GM12878 (cell line): ENCODE measurements around the gene CNPPD1. TPM values are rescaled to one million over a fixed set of nuclear protein-coding genes. Genes with fewer than 3 reads are reported as not detected.

Experiments
- CBFB ChIP-seq: IDR thresholded peaks from 2 replicates; pipeline ENCODE4 v1.6.1; 2016; ENCODE audit warnings: antibody characterized with exemption, low read depth
- DPF2 ChIP-seq: fragments of 450-650 bp; IDR thresholded peaks from 2 replicates; pipeline ENCODE4 v1.6.1; 2017; ENCODE audit warnings: mild to moderate bottlenecking
- HCFC1 ChIP-seq: fragments of 150-350 bp; IDR thresholded peaks from 2 replicates; pipeline ENCODE4 v1.6.1; 2014; ENCODE audit warnings: low read length
- IKZF1 ChIP-seq: fragments of 450-650 bp; conservative IDR thresholded peaks from 2 replicates; pipeline ENCODE4 v1.6.1; 2017; ENCODE audit warnings: antibody characterized with exemption, mild to moderate bottlenecking
- KDM1A ChIP-seq: fragments of 200-600 bp; sonication (generic); IDR thresholded peaks from 2 replicates; pipeline ENCODE4 v1.6.1; 2016; ENCODE audit warnings: borderline replicate concordance
- MTA2 ChIP-seq: fragments of 450-650 bp; IDR thresholded peaks from 2 replicates; pipeline ENCODE4 v1.6.1; 2016; ENCODE audit warnings: low read depth, mild to moderate bottlenecking, moderate library complexity
- MXI1 ChIP-seq: fragments of 150-350 bp; IDR thresholded peaks from 2 replicates; pipeline ENCODE4 v1.6.1; 2011; ENCODE audit warnings: low read depth, mild to moderate bottlenecking, inconsistent platforms, low read length, improper control_type of control experiment
- NBN ChIP-seq: fragments of 450-650 bp; IDR thresholded peaks from 2 replicates; pipeline ENCODE4 v1.6.1; 2016
- NR2F1 ChIP-seq: fragments of 450-650 bp; conservative IDR thresholded peaks from 2 replicates; pipeline ENCODE4 v1.6.1; 2017; ENCODE audit warnings: mild to moderate bottlenecking
- PAX5 ChIP-seq: IDR thresholded peaks from 2 replicates; pipeline ENCODE4 v1.6.1; 2011; ENCODE audit warnings: low read depth, low read length, borderline replicate concordance
- RAD21 ChIP-seq: IDR thresholded peaks from 2 replicates; pipeline ENCODE4 v1.6.1; 2011; ENCODE audit warnings: mild to moderate bottlenecking, low read depth, low read length, moderate library complexity; ENCODE audit not compliant: insufficient read depth
- RAD51 ChIP-seq: fragments of 450-650 bp; IDR thresholded peaks from 2 replicates; pipeline ENCODE4 v1.6.1; 2016; ENCODE audit warnings: moderate library complexity, mild to moderate bottlenecking, inconsistent platforms
- ZSCAN29 ChIP-seq: fragments of 450-650 bp; IDR thresholded peaks from 2 replicates; pipeline ENCODE4 v1.6.1; 2017; ENCODE audit warnings: mild to moderate bottlenecking, moderate library complexity
- polyA plus RNA-seq, 11 experiments: library from polyadenylated mRNA; depleted of rRNA in 4 of 11; unstranded in 6 of 11; stranded (reverse) in 5 of 11; fragments of >200 nt; fragmentation: Nextera tagmentation in 4 of 11; fragmentation: Illumina TruSeq in 1 of 11; extraction: Ambion mirVana in 4 of 11; extraction: Trizol in 1 of 11; gene quantifications; 1 replicate in 1 of 11; 2 replicates in 10 of 11; pipeline versions ENCODE4 v1.2.1 to v1.2.3, GENCODE V29; 2011 to 2016; ENCODE audit warnings: inconsistent platforms in 2 of 11, missing spikeins in 2 of 11, low read depth in 1 of 11
- total RNA-seq, 4 experiments: library from RNA; depleted of rRNA in 3 of 4; stranded (reverse); fragments of >200 nt in 3 of 4; fragmentation: Illumina TruSeq in 1 of 4; extraction: Trizol in 1 of 4; gene quantifications; 2 replicates each; pipeline versions ENCODE4 v1.2.1 to v1.2.3, GENCODE V29; 2013 to 2021
- TF ChIP-seq, protein P1 (sequence below): IDR thresholded peaks from 2 replicates; pipeline ENCODE4 v1.6.1; 2012; ENCODE audit warnings: improper control_type of control experiment, low read depth, low read length; ENCODE audit not compliant: insufficient replicate concordance
- TF ChIP-seq, protein P2 (sequence below): IDR thresholded peaks from 2 replicates; pipeline ENCODE4 v1.6.1; 2011; ENCODE audit warnings: borderline replicate concordance, low read depth, mild to moderate bottlenecking, moderate library complexity, mixed read lengths, low read length; ENCODE audit not compliant: insufficient read depth; ENCODE audit errors: extremely low read length
- TF ChIP-seq, protein P3 (sequence below): fragments of 450-650 bp; IDR thresholded peaks from 2 replicates; pipeline ENCODE4 v1.6.1; 2018; ENCODE audit warnings: borderline replicate concordance, mild to moderate bottlenecking; ENCODE audit not compliant: partially characterized antibody
- TF ChIP-seq, protein P4 (sequence below): fragments of 150-350 bp; IDR thresholded peaks from 2 replicates; pipeline ENCODE4 v1.6.1; 2014; ENCODE audit warnings: mild to moderate bottlenecking, low read depth, low read length
- TF ChIP-seq, protein P5 (sequence below): fragments of 450-650 bp; IDR thresholded peaks from 2 replicates; pipeline ENCODE4 v1.6.1; 2016; ENCODE audit warnings: mild to moderate bottlenecking

Gene CNPPD1
- total and polyA plus RNA-seq, 10 of the 15 experiments (the other 5 are each of a cell fraction or from before 2014, with no cell fraction given), result 12.2 to 86.6 (median 43.4) TPM

DNA sequence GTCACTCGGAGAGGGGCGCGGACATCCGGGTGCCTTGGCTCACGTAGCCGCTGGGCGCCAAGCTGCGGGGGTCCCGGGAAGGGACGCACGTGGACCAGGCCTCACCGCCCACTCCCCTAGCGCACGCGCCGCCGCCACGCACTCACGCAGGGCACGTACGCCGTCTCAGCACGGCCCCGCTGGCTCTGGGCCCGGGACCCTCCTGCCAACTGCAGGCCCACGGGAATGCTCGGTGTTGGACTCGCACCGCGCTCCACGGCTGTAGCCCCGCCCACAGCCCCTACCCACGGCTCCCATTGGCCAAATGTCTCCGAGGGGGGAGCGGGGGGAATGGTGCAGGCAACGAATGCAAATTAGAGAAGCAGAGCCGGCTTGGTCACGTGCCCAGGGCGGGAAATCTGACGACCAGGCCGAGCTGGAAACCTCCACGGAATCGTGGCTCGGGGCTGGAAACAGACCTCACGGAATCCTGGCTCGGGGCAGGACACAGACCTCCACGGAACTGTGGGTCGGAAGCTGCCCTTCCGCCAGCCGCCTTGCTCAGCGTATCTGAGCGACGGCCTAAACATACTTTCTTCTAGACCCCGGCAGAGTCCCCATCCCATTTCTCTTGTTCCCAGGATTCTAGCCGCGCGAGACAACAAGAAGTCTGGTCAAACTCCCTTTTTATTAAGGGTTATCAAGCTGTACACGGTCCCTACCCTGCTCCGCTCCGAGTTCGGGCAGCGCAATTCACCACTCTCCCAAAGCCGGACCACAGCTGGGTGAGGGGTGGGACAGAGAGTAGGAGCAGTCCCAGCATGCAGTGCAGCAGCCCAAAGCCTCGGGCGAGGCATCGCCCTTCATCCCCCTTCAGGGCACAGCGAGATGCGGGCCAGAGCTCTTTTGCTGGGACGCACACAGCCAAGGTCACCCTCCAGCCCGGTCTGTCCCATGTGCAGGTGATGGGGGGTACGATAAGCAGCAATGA lies 42.3 kb upstream of the CNPPD1 start, which contains the start of gene ABCB6 (continued):
- TF ChIP-seq, protein P1, sequence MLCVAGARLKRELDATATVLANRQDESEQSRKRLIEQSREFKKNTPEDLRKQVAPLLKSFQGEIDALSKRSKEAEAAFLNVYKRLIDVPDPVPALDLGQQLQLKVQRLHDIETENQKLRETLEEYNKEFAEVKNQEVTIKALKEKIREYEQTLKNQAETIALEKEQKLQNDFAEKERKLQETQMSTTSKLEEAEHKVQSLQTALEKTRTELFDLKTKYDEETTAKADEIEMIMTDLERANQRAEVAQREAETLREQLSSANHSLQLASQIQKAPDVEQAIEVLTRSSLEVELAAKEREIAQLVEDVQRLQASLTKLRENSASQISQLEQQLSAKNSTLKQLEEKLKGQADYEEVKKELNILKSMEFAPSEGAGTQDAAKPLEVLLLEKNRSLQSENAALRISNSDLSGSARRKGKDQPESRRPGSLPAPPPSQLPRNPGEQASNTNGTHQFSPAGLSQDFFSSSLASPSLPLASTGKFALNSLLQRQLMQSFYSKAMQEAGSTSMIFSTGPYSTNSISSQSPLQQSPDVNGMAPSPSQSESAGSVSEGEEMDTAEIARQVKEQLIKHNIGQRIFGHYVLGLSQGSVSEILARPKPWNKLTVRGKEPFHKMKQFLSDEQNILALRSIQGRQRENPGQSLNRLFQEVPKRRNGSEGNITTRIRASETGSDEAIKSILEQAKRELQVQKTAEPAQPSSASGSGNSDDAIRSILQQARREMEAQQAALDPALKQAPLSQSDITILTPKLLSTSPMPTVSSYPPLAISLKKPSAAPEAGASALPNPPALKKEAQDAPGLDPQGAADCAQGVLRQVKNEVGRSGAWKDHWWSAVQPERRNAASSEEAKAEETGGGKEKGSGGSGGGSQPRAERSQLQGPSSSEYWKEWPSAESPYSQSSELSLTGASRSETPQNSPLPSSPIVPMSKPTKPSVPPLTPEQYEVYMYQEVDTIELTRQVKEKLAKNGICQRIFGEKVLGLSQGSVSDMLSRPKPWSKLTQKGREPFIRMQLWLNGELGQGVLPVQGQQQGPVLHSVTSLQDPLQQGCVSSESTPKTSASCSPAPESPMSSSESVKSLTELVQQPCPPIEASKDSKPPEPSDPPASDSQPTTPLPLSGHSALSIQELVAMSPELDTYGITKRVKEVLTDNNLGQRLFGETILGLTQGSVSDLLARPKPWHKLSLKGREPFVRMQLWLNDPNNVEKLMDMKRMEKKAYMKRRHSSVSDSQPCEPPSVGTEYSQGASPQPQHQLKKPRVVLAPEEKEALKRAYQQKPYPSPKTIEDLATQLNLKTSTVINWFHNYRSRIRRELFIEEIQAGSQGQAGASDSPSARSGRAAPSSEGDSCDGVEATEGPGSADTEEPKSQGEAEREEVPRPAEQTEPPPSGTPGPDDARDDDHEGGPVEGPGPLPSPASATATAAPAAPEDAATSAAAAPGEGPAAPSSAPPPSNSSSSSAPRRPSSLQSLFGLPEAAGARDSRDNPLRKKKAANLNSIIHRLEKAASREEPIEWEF, result no peak
- no peak for TF ChIP-seq NR2F1
- TF ChIP-seq ZSCAN29, result no peak
- TF ChIP-seq, protein P2, sequence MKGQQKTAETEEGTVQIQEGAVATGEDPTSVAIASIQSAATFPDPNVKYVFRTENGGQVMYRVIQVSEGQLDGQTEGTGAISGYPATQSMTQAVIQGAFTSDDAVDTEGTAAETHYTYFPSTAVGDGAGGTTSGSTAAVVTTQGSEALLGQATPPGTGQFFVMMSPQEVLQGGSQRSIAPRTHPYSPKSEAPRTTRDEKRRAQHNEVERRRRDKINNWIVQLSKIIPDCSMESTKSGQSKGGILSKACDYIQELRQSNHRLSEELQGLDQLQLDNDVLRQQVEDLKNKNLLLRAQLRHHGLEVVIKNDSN, result peak; percentile 95
- peak; percentile 57 for TF ChIP-seq MXI1
- TF ChIP-seq, protein P3, sequence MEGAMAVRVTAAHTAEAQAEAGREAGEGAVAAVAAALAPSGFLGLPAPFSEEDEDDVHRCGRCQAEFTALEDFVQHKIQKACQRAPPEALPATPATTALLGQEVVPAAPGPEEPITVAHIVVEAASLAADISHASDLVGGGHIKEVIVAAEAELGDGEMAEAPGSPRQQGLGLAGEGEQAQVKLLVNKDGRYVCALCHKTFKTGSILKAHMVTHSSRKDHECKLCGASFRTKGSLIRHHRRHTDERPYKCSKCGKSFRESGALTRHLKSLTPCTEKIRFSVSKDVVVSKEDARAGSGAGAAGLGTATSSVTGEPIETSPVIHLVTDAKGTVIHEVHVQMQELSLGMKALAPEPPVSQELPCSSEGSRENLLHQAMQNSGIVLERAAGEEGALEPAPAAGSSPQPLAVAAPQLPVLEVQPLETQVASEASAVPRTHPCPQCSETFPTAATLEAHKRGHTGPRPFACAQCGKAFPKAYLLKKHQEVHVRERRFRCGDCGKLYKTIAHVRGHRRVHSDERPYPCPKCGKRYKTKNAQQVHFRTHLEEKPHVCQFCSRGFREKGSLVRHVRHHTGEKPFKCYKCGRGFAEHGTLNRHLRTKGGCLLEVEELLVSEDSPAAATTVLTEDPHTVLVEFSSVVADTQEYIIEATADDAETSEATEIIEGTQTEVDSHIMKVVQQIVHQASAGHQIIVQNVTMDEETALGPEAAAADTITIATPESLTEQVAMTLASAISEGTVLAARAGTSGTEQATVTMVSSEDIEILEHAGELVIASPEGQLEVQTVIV, result no peak
- 0 out of 2 replicates have a peak, but pooled peaks have one; percentile 55 for TF ChIP-seq DPF2
- TF ChIP-seq RAD21, result no peak
- TF ChIP-seq CBFB, result 0 out of 2 replicates have a peak, but pooled peaks have one; percentile 22
- TF ChIP-seq RAD51, result peak; percentile 96
- TF ChIP-seq PAX5, result no peak
- 0 out of 2 replicates have a peak, but pooled peaks have one; percentile 14 for TF ChIP-seq NBN
- TF ChIP-seq HCFC1, result no peak; the same call in 1 of the 2 replicates
- TF ChIP-seq IKZF1, result peak; percentile 69
- TF ChIP-seq KDM1A, result no peak
- TF ChIP-seq MTA2, result 0 out of 2 replicates have a peak, but pooled peaks have one; percentile 9
- TF ChIP-seq, protein P4, sequence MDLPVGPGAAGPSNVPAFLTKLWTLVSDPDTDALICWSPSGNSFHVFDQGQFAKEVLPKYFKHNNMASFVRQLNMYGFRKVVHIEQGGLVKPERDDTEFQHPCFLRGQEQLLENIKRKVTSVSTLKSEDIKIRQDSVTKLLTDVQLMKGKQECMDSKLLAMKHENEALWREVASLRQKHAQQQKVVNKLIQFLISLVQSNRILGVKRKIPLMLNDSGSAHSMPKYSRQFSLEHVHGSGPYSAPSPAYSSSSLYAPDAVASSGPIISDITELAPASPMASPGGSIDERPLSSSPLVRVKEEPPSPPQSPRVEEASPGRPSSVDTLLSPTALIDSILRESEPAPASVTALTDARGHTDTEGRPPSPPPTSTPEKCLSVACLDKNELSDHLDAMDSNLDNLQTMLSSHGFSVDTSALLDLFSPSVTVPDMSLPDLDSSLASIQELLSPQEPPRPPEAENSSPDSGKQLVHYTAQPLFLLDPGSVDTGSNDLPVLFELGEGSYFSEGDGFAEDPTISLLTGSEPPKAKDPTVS, result no peak
- TF ChIP-seq, protein P5, sequence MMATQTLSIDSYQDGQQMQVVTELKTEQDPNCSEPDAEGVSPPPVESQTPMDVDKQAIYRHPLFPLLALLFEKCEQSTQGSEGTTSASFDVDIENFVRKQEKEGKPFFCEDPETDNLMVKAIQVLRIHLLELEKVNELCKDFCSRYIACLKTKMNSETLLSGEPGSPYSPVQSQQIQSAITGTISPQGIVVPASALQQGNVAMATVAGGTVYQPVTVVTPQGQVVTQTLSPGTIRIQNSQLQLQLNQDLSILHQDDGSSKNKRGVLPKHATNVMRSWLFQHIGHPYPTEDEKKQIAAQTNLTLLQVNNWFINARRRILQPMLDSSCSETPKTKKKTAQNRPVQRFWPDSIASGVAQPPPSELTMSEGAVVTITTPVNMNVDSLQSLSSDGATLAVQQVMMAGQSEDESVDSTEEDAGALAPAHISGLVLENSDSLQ, result no peak
